Muscle of arm (tissue), 14 donors: ENCODE results near the gene ENKUR. TPM values are rescaled to one million over a fixed set of nuclear protein-coding genes. Genes with fewer than 3 reads are reported as not detected.
A peak's percentile ranks its signal among the peaks of the same experiment; 100 is the strongest.

Source experiments
- DNase-seq: peaks from one replicate; pipeline ENCODE4 v3.0.0-alpha.2; 2013
- long read RNA-seq, 11 donors: transcript quantifications; one replicate each; lab custom pipeline, GENCODE V29; 2026
- polyA plus RNA-seq, 12 donors: library from polyadenylated mRNA; unstranded; fragments of 120-200 nt; gene quantifications; one replicate each; pipeline ENCODE4 v1.2.1, GENCODE V29; 2013; ENCODE audit not compliant: insufficient read length in 12 of 12

Gene ENKUR
- polyA plus RNA-seq = under 1 TPM in 10 of 12 donors, not detected in 2; 0.15 to 0.51 (median 0.39) TPM
- long read RNA-seq, donor 1 = 0 reads
- long read RNA-seq, donor 2 = 0 reads
- long read RNA-seq, donor 3 = 0 reads
- long read RNA-seq, donor 4 = 0 reads
- long read RNA-seq, donor 5 = 0 reads
- long read RNA-seq, donor 6 = 0 reads
- long read RNA-seq, donor 7 = 0 reads
- long read RNA-seq, donor 8 = 0 reads
- long read RNA-seq, donor 9 = 0 reads
- long read RNA-seq, donor 10, partial matches to known transcripts = 5 of 5 reads
- long read RNA-seq, donor 10, other reads (novel, unspliced or antisense) = 0 of 5 reads
- long read RNA-seq, donor 11 = 0 reads

- peak; percentile 94 for DNase-seq
These were observed at the start of gene ENKUR for GRCh38 chr10:25015828-25016375. ENKUR (minus strand) TSS chr10:25016158; CDS start chr10:25015936, 222 bp downstream.

- DNase-seq = no peak
These were observed 48.4 kb upstream of the ENKUR start for GRCh38 chr10:25064401-25064800.

GRCh38 chr10:25063644-25064043 lies 47.7 kb upstream of the ENKUR start:
- no peak for DNase-seq

- no peak for DNase-seq
These were observed 47.2 kb upstream of the ENKUR start for GRCh38 chr10:25063157-25063556.

GRCh38 chr10:25061711-25062449 lies 45.9 kb upstream of the ENKUR start:
- no peak for DNase-seq

GRCh38 chr10:25061125-25061524 lies 45.2 kb upstream of the ENKUR start:
- DNase-seq = no peak

GRCh38 chr10:25059990-25060389 lies 44.0 kb upstream of the ENKUR start:
- DNase-seq = no peak

- DNase-seq = no peak
These were observed 41.9 kb upstream of the ENKUR start for GRCh38 chr10:25057886-25058285.

GRCh38 chr10:25056726-25057125 lies 40.8 kb upstream of the ENKUR start:
- no peak for DNase-seq

GRCh38 chr10:25052012-25052411 lies 36.1 kb upstream of the ENKUR start:
- DNase-seq = no peak

- DNase-seq = no peak
These were observed 34.4 kb upstream of the ENKUR start for GRCh38 chr10:25050402-25050801.

- no peak for DNase-seq
These were observed 34.0 kb upstream of the ENKUR start for GRCh38 chr10:25049966-25050365.

GRCh38 chr10:25048450-25048849 lies 32.5 kb upstream of the ENKUR start:
- DNase-seq = no peak

- DNase-seq = no peak
These were observed 31.8 kb upstream of the ENKUR start for GRCh38 chr10:25047591-25048301.

- no peak for DNase-seq
These were observed 31.1 kb upstream of the ENKUR start for GRCh38 chr10:25047088-25047487.

- DNase-seq = no peak
These were observed 30.7 kb upstream of the ENKUR start for GRCh38 chr10:25046641-25047040.

GRCh38 chr10:25039531-25039930 lies 23.6 kb upstream of the ENKUR start:
- no peak for DNase-seq

- DNase-seq = no peak
These were observed 22.4 kb upstream of the ENKUR start for GRCh38 chr10:25038325-25038724.

GRCh38 chr10:25036381-25036780 lies 20.4 kb upstream of the ENKUR start:
- no peak for DNase-seq

- DNase-seq = no peak
These were observed 13.6 kb upstream of the ENKUR start for GRCh38 chr10:25029519-25029918.

- DNase-seq = no peak
These were observed 12.8 kb upstream of the ENKUR start for GRCh38 chr10:25028711-25029110.

GRCh38 chr10:25026463-25026862 lies 10.5 kb upstream of the ENKUR start:
- DNase-seq = no peak
